GM12878 (cell line): ENCODE data around the gene TOM1L2. TPM values are rescaled to one million over a fixed set of nuclear protein-coding genes. Genes with fewer than 3 reads are reported as not detected.

ENCODE experiments used
- EP300 ChIP-seq, 2 experiments: fragments of 150-350 bp in 1 of 2; IDR thresholded peaks; 2 replicates each; pipeline ENCODE4 v1.6.1; 2011 to 2012; ENCODE audit warnings: low read depth in 2 of 2, low read length in 2 of 2, borderline replicate concordance in 1 of 2, improper control_type of control experiment in 1 of 2, inconsistent platforms in 1 of 2; ENCODE audit not compliant: control insufficient read depth in 1 of 2
- MAX ChIP-seq: IDR thresholded peaks from 2 replicates; pipeline ENCODE4 v1.6.1; 2012; ENCODE audit warnings: low read depth, low read length, improper control_type of control experiment
- NFYB ChIP-seq: IDR thresholded peaks from 2 replicates; pipeline ENCODE4 v1.6.1; 2011; ENCODE audit warnings: low read depth, mild to moderate bottlenecking, low read length, improper control_type of control experiment, moderate library complexity; ENCODE audit not compliant: insufficient read depth
- RB1 ChIP-seq: fragments of 450-650 bp; formaldehyde crosslinking; IDR thresholded peaks from 2 replicates; pipeline ENCODE4 v1.6.1; 2017; ENCODE audit warnings: mild to moderate bottlenecking, borderline replicate concordance
- polyA plus RNA-seq, 11 experiments: library from polyadenylated mRNA; depleted of rRNA in 4 of 11; unstranded in 6 of 11; stranded (reverse) in 5 of 11; fragments of >200 nt; fragmentation: Nextera tagmentation in 4 of 11; fragmentation: Illumina TruSeq in 1 of 11; extraction: Ambion mirVana in 4 of 11; extraction: Trizol in 1 of 11; gene quantifications; 1 replicate in 1 of 11; 2 replicates in 10 of 11; pipeline versions ENCODE4 v1.2.1 to v1.2.3, GENCODE V29; 2011 to 2016; ENCODE audit warnings: inconsistent platforms in 2 of 11, missing spikeins in 2 of 11, low read depth in 1 of 11
- total RNA-seq, 4 experiments: library from RNA; depleted of rRNA in 3 of 4; stranded (reverse); fragments of >200 nt in 3 of 4; fragmentation: Illumina TruSeq in 1 of 4; extraction: Trizol in 1 of 4; gene quantifications; 2 replicates each; pipeline versions ENCODE4 v1.2.1 to v1.2.3, GENCODE V29; 2013 to 2021
- TF ChIP-seq, protein P1 (sequence below): IDR thresholded peaks from 2 replicates; pipeline ENCODE4 v1.6.1; 2012; ENCODE audit warnings: mild to moderate bottlenecking, low read depth, low read length
- TF ChIP-seq, protein P2 (sequence below): IDR thresholded peaks from 2 replicates; pipeline ENCODE4 v1.6.1; 2012; ENCODE audit warnings: low read depth, low read length, improper control_type of control experiment

TOM1L2 gene
- total and polyA plus RNA-seq, 10 of the 15 experiments (the other 5 are each of a cell fraction or from before 2014, with no cell fraction given) = 0.19 to 19.2 (median 8.1) TPM

- TF ChIP-seq, protein P1, sequence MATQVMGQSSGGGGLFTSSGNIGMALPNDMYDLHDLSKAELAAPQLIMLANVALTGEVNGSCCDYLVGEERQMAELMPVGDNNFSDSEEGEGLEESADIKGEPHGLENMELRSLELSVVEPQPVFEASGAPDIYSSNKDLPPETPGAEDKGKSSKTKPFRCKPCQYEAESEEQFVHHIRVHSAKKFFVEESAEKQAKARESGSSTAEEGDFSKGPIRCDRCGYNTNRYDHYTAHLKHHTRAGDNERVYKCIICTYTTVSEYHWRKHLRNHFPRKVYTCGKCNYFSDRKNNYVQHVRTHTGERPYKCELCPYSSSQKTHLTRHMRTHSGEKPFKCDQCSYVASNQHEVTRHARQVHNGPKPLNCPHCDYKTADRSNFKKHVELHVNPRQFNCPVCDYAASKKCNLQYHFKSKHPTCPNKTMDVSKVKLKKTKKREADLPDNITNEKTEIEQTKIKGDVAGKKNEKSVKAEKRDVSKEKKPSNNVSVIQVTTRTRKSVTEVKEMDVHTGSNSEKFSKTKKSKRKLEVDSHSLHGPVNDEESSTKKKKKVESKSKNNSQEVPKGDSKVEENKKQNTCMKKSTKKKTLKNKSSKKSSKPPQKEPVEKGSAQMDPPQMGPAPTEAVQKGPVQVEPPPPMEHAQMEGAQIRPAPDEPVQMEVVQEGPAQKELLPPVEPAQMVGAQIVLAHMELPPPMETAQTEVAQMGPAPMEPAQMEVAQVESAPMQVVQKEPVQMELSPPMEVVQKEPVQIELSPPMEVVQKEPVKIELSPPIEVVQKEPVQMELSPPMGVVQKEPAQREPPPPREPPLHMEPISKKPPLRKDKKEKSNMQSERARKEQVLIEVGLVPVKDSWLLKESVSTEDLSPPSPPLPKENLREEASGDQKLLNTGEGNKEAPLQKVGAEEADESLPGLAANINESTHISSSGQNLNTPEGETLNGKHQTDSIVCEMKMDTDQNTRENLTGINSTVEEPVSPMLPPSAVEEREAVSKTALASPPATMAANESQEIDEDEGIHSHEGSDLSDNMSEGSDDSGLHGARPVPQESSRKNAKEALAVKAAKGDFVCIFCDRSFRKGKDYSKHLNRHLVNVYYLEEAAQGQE = no peak
- no peak for TF ChIP-seq EP300 (IDR thresholded peaks at IDR 0.05; ENCODE audit: borderline replicate concordance in 1 of 2, control insufficient read depth in 1 of 2, low read depth in 2 of 2, low read length in 2 of 2)
- no peak for TF ChIP-seq NFYB
- peak; percentile 69; the same call in 1 of the 2 replicates for TF ChIP-seq RB1
- 0 out of 2 replicates have a peak, but pooled peaks have one; percentile 29 for TF ChIP-seq MAX
- TF ChIP-seq, protein P2, sequence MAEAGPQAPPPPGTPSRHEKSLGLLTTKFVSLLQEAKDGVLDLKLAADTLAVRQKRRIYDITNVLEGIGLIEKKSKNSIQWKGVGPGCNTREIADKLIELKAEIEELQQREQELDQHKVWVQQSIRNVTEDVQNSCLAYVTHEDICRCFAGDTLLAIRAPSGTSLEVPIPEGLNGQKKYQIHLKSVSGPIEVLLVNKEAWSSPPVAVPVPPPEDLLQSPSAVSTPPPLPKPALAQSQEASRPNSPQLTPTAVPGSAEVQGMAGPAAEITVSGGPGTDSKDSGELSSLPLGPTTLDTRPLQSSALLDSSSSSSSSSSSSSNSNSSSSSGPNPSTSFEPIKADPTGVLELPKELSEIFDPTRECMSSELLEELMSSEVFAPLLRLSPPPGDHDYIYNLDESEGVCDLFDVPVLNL = no peak
- TF ChIP-seq, all 136 proteins: peak for 15
These were observed 159.8 kb downstream of the TOM1L2 start (continued) for GRCh38 chr17:17812211-17813054.
